Ishikawa (cell line): Measurements from ENCODE around the gene ZNF804A.

Experiments used
- CEBPB ChIP-seq: IDR thresholded peaks from 2 replicates; pipeline ENCODE4 v1.6.1; 2012
- MAX ChIP-seq: IDR thresholded peaks from 2 replicates; pipeline ENCODE4 v1.6.1; 2012
- TAF1 ChIP-seq: IDR thresholded peaks from 2 replicates; pipeline ENCODE4 v1.6.1; 2012; ENCODE audit warnings: low read depth, mild to moderate bottlenecking

GRCh38 chr2:184628051-184628450 is 29.7 kb downstream of the ZNF804A start:
- TF ChIP-seq TAF1 (no peak), MAX (no peak), CEBPB (no peak)
